Tibial artery (tissue), 4 donors: ENCODE data around the gene MALRD1.

ENCODE experiments used
- DNase-seq, 2 donors: peaks; one replicate each; pipeline ENCODE4 v3.0.0-alpha.2; 2019
- H3K27ac ChIP-seq, 2 donors: fragments of 200-600 bp; sonication (generic) in 1 of 2; 1 replicate in 1 of 2; 2 replicates in 1 of 2; pipeline ENCODE4 v1.5.1; 2018 to 2019; ENCODE audit warnings: mild to moderate bottlenecking in 1 of 2
- H3K27me3 ChIP-seq, 2 donors: fragments of 200-600 bp; sonication (generic) in 1 of 2; one replicate each; pipeline versions ENCODE4 v1.5.1 to v1.6.0; 2016 to 2019
- H3K36me3 ChIP-seq, 3 donors: fragments of 200-600 bp; sonication (generic) in 2 of 3; one replicate each; pipeline ENCODE4 v1.5.1; 2016 to 2019; ENCODE audit warnings: mild to moderate bottlenecking in 2 of 3
- H3K4me1 ChIP-seq, 4 donors: fragments of 200-600 bp; sonication (generic) in 2 of 4; 1 replicate in 3 of 4; 2 replicates in 1 of 4; pipeline ENCODE4 v1.5.1; 2016 to 2019
- H3K4me3 ChIP-seq, 2 donors: fragments of 200-600 bp; sonication (generic) in 1 of 2; 1 replicate in 1 of 2; 2 replicates in 1 of 2; pipeline ENCODE4 v1.5.1; 2018 to 2019; ENCODE audit warnings: mild to moderate bottlenecking in 2 of 2
- H3K9me3 ChIP-seq, 3 donors: fragments of 200-600 bp; sonication (generic) in 1 of 3; one replicate each; pipeline ENCODE4 v1.5.1; 2016 to 2019
- CTCF ChIP-seq, 2 experiments: fragments of 200-600 bp in 1 of 2; fragments of 450-650 bp in 1 of 2; IDR thresholded peaks; one replicate each; pipeline ENCODE4 v1.5.1; 2017 to 2019; ENCODE audit warnings: antibody characterized with exemption in 2 of 2, mild to moderate bottlenecking in 1 of 2, moderate library complexity in 1 of 2
- intact Hi-C: fragments of 100-400 bp; cut with DNase I; formaldehyde crosslinking; loops from one replicate; pipeline ENCODE4 v1.15.0; 2023; ENCODE audit warnings: low total_unique reads

MALRD1 gene

GRCh38 chr10:19333631-19334030 is 285.0 kb downstream of the MALRD1 start:
- Histone ChIP-seq H3K36me3 (no peaks in the 10 kb centered on the region), H3K4me1 (no peaks in the 10 kb centered on the region), H3K9me3 (no peaks in the 10 kb centered on the region), H3K27ac (no peak overlapping the region), H3K27me3 (no peaks in the 10 kb centered on the region), H3K4me3 (no peak overlapping the region)
- DNase-seq = no peak
- TF ChIP-seq CTCF (IDR thresholded peaks at IDR 0.05) = no peak
- intact Hi-C loops = no loop called here

GRCh38 chr10:19347621-19348020 is 299.0 kb downstream of the MALRD1 start:
- Histone ChIP-seq H3K9me3 (no peaks in the 10 kb centered on the region), H3K4me3 (no peak overlapping the region), H3K27me3 (no peaks in the 10 kb centered on the region), H3K36me3 (no peaks in the 10 kb centered on the region), H3K4me1 (no peaks in the 10 kb centered on the region), H3K27ac (no peak overlapping the region)
- intact Hi-C loops = no loop called here
- TF ChIP-seq CTCF (IDR thresholded peaks at IDR 0.05) = no peak
- DNase-seq = no peak

- intact Hi-C loops = no loop called here
Observed at GRCh38 chr10:19367176-19367575, 318.6 kb downstream of the MALRD1 start.

GRCh38 chr10:19373988-19374387 is 325.4 kb downstream of the MALRD1 start:
- H3K4me1 ChIP-seq = no peaks in the 10 kb centered on the region
- no peak for TF ChIP-seq CTCF (IDR thresholded peaks at IDR 0.05)
- H3K27ac ChIP-seq = no peak overlapping the region
- intact Hi-C loops = no loop called here
- H3K9me3 ChIP-seq = no peaks in the 10 kb centered on the region
- no peak overlapping the region for H3K4me3 ChIP-seq
- DNase-seq = no peak
- H3K36me3 ChIP-seq = no peaks in the 10 kb centered on the region
- H3K27me3 ChIP-seq = no peaks in the 10 kb centered on the region

More at GRCh38 chr10:19367176-19367575, 318.6 kb downstream of the MALRD1 start:
- no peak overlapping the region for H3K4me3 ChIP-seq
- H3K27ac ChIP-seq = no peak overlapping the region
- no peaks in the 10 kb centered on the region for H3K9me3 ChIP-seq
- H3K4me1 ChIP-seq = no peaks in the 10 kb centered on the region
- H3K36me3 ChIP-seq = no peaks in the 10 kb centered on the region
- H3K27me3 ChIP-seq = no peaks in the 10 kb centered on the region
- no peak for TF ChIP-seq CTCF (IDR thresholded peaks at IDR 0.05)
- DNase-seq = no peak

GRCh38 chr10:19385846-19386450 is 337.3 kb downstream of the MALRD1 start:
- no peak for DNase-seq
- Histone ChIP-seq H3K27ac (no peak overlapping the region), H3K9me3 (peaks cover 0 to 11% (median 0%) of the 10 kb centered on the region in 3 donors), H3K4me3 (no peak overlapping the region), H3K36me3 (no peaks in the 10 kb centered on the region), H3K4me1 (no peaks in the 10 kb centered on the region), H3K27me3 (no peaks in the 10 kb centered on the region)
- no peak for TF ChIP-seq CTCF (IDR thresholded peaks at IDR 0.05)
- intact Hi-C loops = no loop called here

- DNase-seq = no peak
- Histone ChIP-seq H3K4me3 (no peak overlapping the region), H3K36me3 (no peaks in the 10 kb centered on the region), H3K9me3 (peaks cover 0 to 5% (median 0%) of the 10 kb centered on the region in 3 donors), H3K4me1 (no peaks in the 10 kb centered on the region), H3K27me3 (no peaks in the 10 kb centered on the region), H3K27ac (no peak overlapping the region)
- TF ChIP-seq CTCF (IDR thresholded peaks at IDR 0.05) = no peak
- intact Hi-C loops = loop anchor here (10.0 kb wide), 1 partner anchor 1366 kb away; no protein-coding TSS in a partner anchor
Observed at GRCh38 chr10:19408924-19409323, 360.3 kb downstream of the MALRD1 start.
